Trophoblast cell (in vitro differentiated cells and primary cell): ENCODE data around the gene TTYH2.

Source experiments
- DNase-seq, 2 donors: peaks; one replicate each; pipeline ENCODE4 v3.0.0-alpha.2; 2016
- H2AFZ ChIP-seq: 2 replicates; pipeline ENCODE4 v1.6.1; 2013; ENCODE audit warnings: low read length, moderate library complexity, mild to moderate bottlenecking; ENCODE audit not compliant: insufficient read depth, poor library complexity
- H2AK5ac ChIP-seq: 2 replicates; pipeline ENCODE4 v1.6.1; 2013; ENCODE audit warnings: mild to moderate bottlenecking, low read length
- H2BK120ac ChIP-seq: 2 replicates; pipeline ENCODE4 v1.6.1; 2013; ENCODE audit warnings: low read length, mild to moderate bottlenecking, moderate library complexity; ENCODE audit not compliant: insufficient read depth, poor library complexity
- H2BK12ac ChIP-seq: 2 replicates; pipeline ENCODE4 v1.6.1; 2013; ENCODE audit warnings: mild to moderate bottlenecking, low read length, moderate library complexity
- H2BK5ac ChIP-seq: 2 replicates; pipeline ENCODE4 v1.6.1; 2013; ENCODE audit warnings: low read length, low read depth, moderate library complexity, mild to moderate bottlenecking; ENCODE audit not compliant: poor library complexity
- H3K14ac ChIP-seq: 2 replicates; pipeline ENCODE4 v1.6.1; 2013; ENCODE audit warnings: mild to moderate bottlenecking, low read length
- H3K18ac ChIP-seq: 2 replicates; pipeline ENCODE4 v1.6.1; 2013; ENCODE audit warnings: mild to moderate bottlenecking, low read length
- H3K23ac ChIP-seq: 2 replicates; pipeline ENCODE4 v1.6.1; 2013; ENCODE audit warnings: low read length
- H3K27ac ChIP-seq: 2 replicates; pipeline ENCODE4 v1.5.1; 2013; ENCODE audit warnings: low read depth, mild to moderate bottlenecking, inconsistent platforms, low read length, moderate library complexity
- H3K27me3 ChIP-seq: 2 replicates; pipeline ENCODE4 v1.6.1; 2013; ENCODE audit warnings: inconsistent platforms, mild to moderate bottlenecking, low read length, moderate library complexity; ENCODE audit not compliant: insufficient read depth
- H3K36me3 ChIP-seq, 2 experiments: 1 replicate in 1 of 2; 2 replicates in 1 of 2; pipeline ENCODE4 v1.6.1; 2013; ENCODE audit warnings: low read length in 2 of 2, mild to moderate bottlenecking in 2 of 2, moderate library complexity in 1 of 2; ENCODE audit not compliant: insufficient read depth in 2 of 2, control insufficient read depth in 1 of 2
- H3K4ac ChIP-seq: 2 replicates; pipeline ENCODE4 v1.6.1; 2013; ENCODE audit warnings: low read depth, mild to moderate bottlenecking, low read length, moderate library complexity
- H3K4me1 ChIP-seq, 2 experiments: 1 replicate in 1 of 2; 2 replicates in 1 of 2; pipeline ENCODE4 v1.6.1; 2013; ENCODE audit warnings: low read length in 2 of 2, mild to moderate bottlenecking in 2 of 2, moderate library complexity in 1 of 2; ENCODE audit not compliant: insufficient read depth in 2 of 2, control insufficient read depth in 1 of 2
- H3K4me2 ChIP-seq: 2 replicates; pipeline ENCODE4 v1.6.1; 2013; ENCODE audit warnings: inconsistent platforms, mild to moderate bottlenecking, low read length, moderate library complexity
- H3K4me3 ChIP-seq: 2 replicates; pipeline ENCODE4 v1.5.1; 2013; ENCODE audit warnings: mild to moderate bottlenecking, low read depth, low read length, inconsistent platforms
- H3K79me1 ChIP-seq: one replicate; pipeline ENCODE4 v1.6.1; 2013; ENCODE audit warnings: low read length
- H3K79me2 ChIP-seq: 2 replicates; pipeline ENCODE4 v1.6.1; 2013; ENCODE audit warnings: low read length, mild to moderate bottlenecking; ENCODE audit not compliant: control insufficient read depth, insufficient read depth, poor library complexity
- H3K9ac ChIP-seq: 2 replicates; pipeline ENCODE4 v1.6.1; 2013; ENCODE audit warnings: mild to moderate bottlenecking, low read length
- H3K9me3 ChIP-seq: 2 replicates; pipeline ENCODE4 v1.6.1; 2013; ENCODE audit warnings: low read depth, mild to moderate bottlenecking, control low read depth, inconsistent platforms, low read length; ENCODE audit not compliant: insufficient read depth
- H4K12ac ChIP-seq: 2 replicates; pipeline ENCODE4 v1.6.1; 2013; ENCODE audit warnings: low read depth, mild to moderate bottlenecking, low read length, moderate library complexity
- H4K8ac ChIP-seq: 2 replicates; pipeline ENCODE4 v1.6.1; 2013; ENCODE audit warnings: low read depth, mild to moderate bottlenecking, low read length, moderate library complexity
- H4K91ac ChIP-seq: one replicate; pipeline ENCODE4 v1.6.1; 2013; ENCODE audit warnings: low read depth, mild to moderate bottlenecking, low read length, moderate library complexity
- WGBS: extraction: QIAGEN DNeasy Blood & Tissue Kit; methylation state at CpG from one replicate; pipeline ENCODE4 v1.1.7; 2013; ENCODE audit warnings: missing lambda C conversion rate; ENCODE audit not compliant: insufficient read length, insufficient coverage; ENCODE audit errors: extremely low coverage; 5-methylcytosine and 5-hydroxymethylcytosine counted together

The TTYH2 gene

DNA sequence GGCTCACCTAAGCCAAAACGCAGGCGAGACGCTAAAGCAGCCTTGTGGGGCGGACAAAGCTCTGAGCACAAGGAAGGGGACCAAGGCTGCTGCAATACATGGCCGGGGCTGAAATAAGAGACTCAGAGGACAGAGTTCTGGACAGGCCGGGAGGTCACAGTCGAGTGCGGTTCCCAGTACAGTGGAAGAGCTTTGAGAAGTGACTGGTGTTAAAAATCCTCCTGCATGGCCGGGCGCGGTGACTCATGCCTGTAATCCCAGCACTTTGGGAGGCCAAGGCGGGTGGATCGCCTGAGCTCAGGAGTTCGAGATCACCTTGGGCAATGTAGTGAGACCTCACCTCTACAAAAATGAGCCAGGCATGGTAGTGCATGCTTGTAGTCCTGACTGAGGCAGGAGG lies 10.5 kb downstream of the TTYH2 start:
- no peak overlapping the region for H3K4me2 ChIP-seq
- no peak for DNase-seq
- H2AFZ ChIP-seq, result no peak overlapping the region
- H3K4me1 ChIP-seq, result no peaks in the 10 kb centered on the region
- H3K9ac ChIP-seq, result no peak overlapping the region
- H3K27ac ChIP-seq, result no peak overlapping the region
- H3K36me3 ChIP-seq, result no peaks in the 10 kb centered on the region
- no peak overlapping the region for H3K4me3 ChIP-seq
- no peak overlapping the region for H2BK12ac ChIP-seq
- no peak overlapping the region for H3K23ac ChIP-seq
- H2BK120ac ChIP-seq, result no peak overlapping the region
- no peak overlapping the region for H4K8ac ChIP-seq
- H3K79me1 ChIP-seq, result no peaks in the 10 kb centered on the region
- H3K4ac ChIP-seq, result no peak overlapping the region
- H3K14ac ChIP-seq, result no peak overlapping the region
- H4K91ac ChIP-seq, result no peak overlapping the region
- H3K18ac ChIP-seq, result no peak overlapping the region
- H3K27me3 ChIP-seq, result no peaks in the 10 kb centered on the region
- H3K79me2 ChIP-seq, result no peaks in the 10 kb centered on the region
- WGBS, result no CpG with 5 or more reads among the region's 14 CpGs
- H3K9me3 ChIP-seq, result peaks cover 5% of the 10 kb centered on the region
- no peak overlapping the region for H2AK5ac ChIP-seq
- no peak overlapping the region for H2BK5ac ChIP-seq
- no peak overlapping the region for H4K12ac ChIP-seq

DNA sequence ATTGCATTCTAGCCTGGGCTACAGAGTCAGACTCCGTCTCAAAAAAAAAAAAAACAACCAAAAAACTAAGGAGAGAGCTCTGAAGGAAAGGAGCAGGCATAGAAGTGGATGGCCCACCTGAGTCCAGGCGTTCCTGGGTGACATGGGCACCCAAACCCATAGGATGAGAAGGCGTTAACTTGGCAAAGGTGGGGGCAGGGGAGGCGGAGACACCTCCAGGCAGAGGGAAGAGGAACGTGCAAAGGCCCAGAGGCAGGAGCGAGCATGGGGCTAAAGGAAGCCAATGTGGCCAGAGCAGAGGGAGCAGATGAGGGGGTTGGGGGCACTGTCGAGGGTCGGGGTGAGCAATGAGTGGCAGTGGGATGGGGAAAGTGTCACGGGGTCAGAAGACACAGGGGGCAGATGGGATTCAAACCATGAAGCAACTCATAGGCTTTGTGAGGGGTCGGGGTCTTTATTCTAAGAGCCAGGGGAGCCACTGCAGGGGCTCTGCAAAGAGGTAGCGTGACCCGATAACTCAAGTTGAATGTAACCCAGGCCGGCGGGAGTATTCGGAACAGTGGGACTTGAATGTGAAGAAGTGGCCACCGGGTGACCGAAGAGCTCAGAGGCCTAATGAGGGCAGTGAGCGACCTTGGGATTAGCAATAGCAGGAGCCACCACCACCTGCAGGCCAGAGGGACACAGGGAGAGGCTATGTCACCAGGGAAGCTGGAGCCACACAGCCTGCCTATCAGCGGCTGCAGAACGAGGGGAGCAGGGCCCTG lies 11.8 kb downstream of the TTYH2 start:
- H4K91ac ChIP-seq, result no peak overlapping the region
- no peaks in the 10 kb centered on the region for H3K27me3 ChIP-seq
- H3K36me3 ChIP-seq, result no peaks in the 10 kb centered on the region
- no peak overlapping the region for H2BK5ac ChIP-seq
- H3K4me1 ChIP-seq, result no peaks in the 10 kb centered on the region
- H4K12ac ChIP-seq, result no peak overlapping the region
- no peak overlapping the region for H2AK5ac ChIP-seq
- no peak overlapping the region for H3K18ac ChIP-seq
- no peak overlapping the region for H3K23ac ChIP-seq
- no peak overlapping the region for H3K14ac ChIP-seq
- H3K4me2 ChIP-seq, result no peak overlapping the region
- no peak overlapping the region for H3K4me3 ChIP-seq
- H2AFZ ChIP-seq, result no peak overlapping the region
- no peak overlapping the region for H3K9ac ChIP-seq
- H3K79me1 ChIP-seq, result no peaks in the 10 kb centered on the region
- no peak overlapping the region for H2BK12ac ChIP-seq
- H3K9me3 ChIP-seq, result peaks cover 5% of the 10 kb centered on the region
- H3K4ac ChIP-seq, result no peak overlapping the region
- H2BK120ac ChIP-seq, result no peak overlapping the region
- DNase-seq, result no peak
- H3K79me2 ChIP-seq, result no peaks in the 10 kb centered on the region
- H3K27ac ChIP-seq, result no peak overlapping the region
- WGBS, result no CpG with 5 or more reads among the region's 20 CpGs
- H4K8ac ChIP-seq, result no peak overlapping the region

DNA sequence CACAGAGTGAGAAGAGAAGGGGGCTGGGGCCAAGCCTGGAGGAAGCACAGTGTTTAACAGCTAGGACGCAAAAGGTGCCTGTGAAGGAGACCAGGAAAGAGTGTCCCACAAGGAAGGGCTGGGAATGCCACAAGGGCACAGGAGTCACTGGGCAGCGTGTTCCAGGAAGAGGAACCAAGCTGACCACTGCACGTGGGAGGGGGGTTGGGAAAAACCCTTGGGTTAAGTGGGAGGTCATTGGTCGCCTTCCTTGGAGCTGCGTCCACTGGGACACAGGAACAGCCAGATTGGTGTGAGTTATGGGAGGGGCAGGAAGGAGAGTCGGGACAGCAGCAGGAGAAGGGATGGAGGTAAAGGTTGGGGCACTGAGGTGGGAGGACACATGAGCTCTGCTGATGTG lies 12.9 kb downstream of the TTYH2 start:
- H3K79me1 ChIP-seq, result no peaks in the 10 kb centered on the region
- no peaks in the 10 kb centered on the region for H3K27me3 ChIP-seq
- H3K4me1 ChIP-seq, result no peaks in the 10 kb centered on the region
- H3K9me3 ChIP-seq, result peaks cover 5% of the 10 kb centered on the region
- DNase-seq, result no peak
- no peak overlapping the region for H4K91ac ChIP-seq
- no peak overlapping the region for H2BK5ac ChIP-seq
- H3K4me3 ChIP-seq, result no peak overlapping the region
- H3K27ac ChIP-seq, result no peak overlapping the region
- H2AK5ac ChIP-seq, result no peak overlapping the region
- no peak overlapping the region for H3K14ac ChIP-seq
- no peak overlapping the region for H3K4me2 ChIP-seq
- H3K9ac ChIP-seq, result no peak overlapping the region
- no peak overlapping the region for H2BK120ac ChIP-seq
- H3K36me3 ChIP-seq, result no peaks in the 10 kb centered on the region
- WGBS, result no CpG with 5 or more reads among the region's 6 CpGs
- no peak overlapping the region for H4K12ac ChIP-seq
- no peak overlapping the region for H4K8ac ChIP-seq
- no peak overlapping the region for H3K4ac ChIP-seq
- H2BK12ac ChIP-seq, result no peak overlapping the region
- H3K79me2 ChIP-seq, result no peaks in the 10 kb centered on the region
- no peak overlapping the region for H2AFZ ChIP-seq
- no peak overlapping the region for H3K18ac ChIP-seq
- no peak overlapping the region for H3K23ac ChIP-seq

GRCh38 chr17:74227271-74228080 lies 14.1 kb downstream of the TTYH2 start:
- no peak overlapping the region for H3K4me3 ChIP-seq
- WGBS, result no CpG with 5 or more reads among the region's 10 CpGs

More at GRCh38 chr17:74227271-74228080, 14.1 kb downstream of the TTYH2 start:
- H4K12ac ChIP-seq, result no peak overlapping the region
- H4K91ac ChIP-seq, result no peak overlapping the region
- H3K4ac ChIP-seq, result no peak overlapping the region
- H3K4me2 ChIP-seq, result no peak overlapping the region
- no peak overlapping the region for H3K9ac ChIP-seq
- H3K79me2 ChIP-seq, result no peaks in the 10 kb centered on the region
- DNase-seq, result no peak
- H3K4me1 ChIP-seq, result no peaks in the 10 kb centered on the region
- no peak overlapping the region for H3K27ac ChIP-seq
- no peak overlapping the region for H2BK5ac ChIP-seq
- H3K18ac ChIP-seq, result no peak overlapping the region
- H2BK12ac ChIP-seq, result no peak overlapping the region
- H2AK5ac ChIP-seq, result no peak overlapping the region
- no peaks in the 10 kb centered on the region for H3K79me1 ChIP-seq
- H3K36me3 ChIP-seq, result no peaks in the 10 kb centered on the region
- H3K23ac ChIP-seq, result no peak overlapping the region
- H2AFZ ChIP-seq, result no peak overlapping the region
- H3K14ac ChIP-seq, result no peak overlapping the region
- no peak overlapping the region for H2BK120ac ChIP-seq
- H3K9me3 ChIP-seq, result peaks cover 5% of the 10 kb centered on the region
- no peaks in the 10 kb centered on the region for H3K27me3 ChIP-seq
- no peak overlapping the region for H4K8ac ChIP-seq
